Right ventricle myocardium superior (tissue), 1 donor: ENCODE measurements around the gene NFIA. TPM values are rescaled to one million over a fixed set of nuclear protein-coding genes. Genes with fewer than 3 reads are reported as not detected.

Experiments used
- ATAC-seq: fragments of 200-7000 bp; cut with Tn5 transposase; one replicate; pipeline ENCODE4 v1.9.1; 2020; ENCODE audit warnings: mild to moderate bottlenecking; ENCODE audit not compliant: poor library complexity
- DNase-seq: peaks from one replicate; pipeline ENCODE4 v3.0.0-alpha.2; 2020
- intact Hi-C: fragments of 100-400 bp; cut with DNase I; formaldehyde crosslinking; loops from one replicate; pipeline ENCODE4 v1.11.2; 2022
- total RNA-seq: library from RNA; stranded (reverse); fragmentation: NEBNext Ultra II Directional; extraction: Animal tissue kit (Norgen Biotek cat#: 25700); gene quantifications from one replicate; pipeline ENCODE4 v1.2.1, GENCODE V29; 2021
- donor health status: DM: no; HTN: yes; CAD: no; lungs with severe emphysema.

The NFIA gene
- total RNA-seq, 1 donor from 2014 or later: 89.5 TPM

DNA sequence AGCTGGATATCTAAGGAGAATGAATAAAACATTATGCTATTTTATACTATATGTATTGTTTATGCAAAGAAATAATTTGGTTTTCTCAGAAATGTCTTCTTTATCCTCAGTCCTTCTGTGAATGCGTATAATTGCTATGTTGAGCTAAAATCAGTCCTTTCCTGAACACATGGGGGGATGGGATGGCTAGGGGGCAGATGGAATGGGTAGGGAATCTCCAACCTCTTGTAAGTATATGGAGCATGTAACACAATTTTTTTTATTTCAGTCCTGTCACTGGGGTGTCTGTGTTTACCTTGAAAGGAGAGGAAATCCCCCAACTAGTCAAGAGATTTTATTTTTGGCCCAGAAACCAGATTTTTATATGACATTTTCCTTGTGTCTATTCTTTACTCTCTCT lies 291.8 kb downstream of the NFIA start:
- ATAC-seq (no peak), DNase-seq (no peak)
- intact Hi-C loops: no loop called here

DNA sequence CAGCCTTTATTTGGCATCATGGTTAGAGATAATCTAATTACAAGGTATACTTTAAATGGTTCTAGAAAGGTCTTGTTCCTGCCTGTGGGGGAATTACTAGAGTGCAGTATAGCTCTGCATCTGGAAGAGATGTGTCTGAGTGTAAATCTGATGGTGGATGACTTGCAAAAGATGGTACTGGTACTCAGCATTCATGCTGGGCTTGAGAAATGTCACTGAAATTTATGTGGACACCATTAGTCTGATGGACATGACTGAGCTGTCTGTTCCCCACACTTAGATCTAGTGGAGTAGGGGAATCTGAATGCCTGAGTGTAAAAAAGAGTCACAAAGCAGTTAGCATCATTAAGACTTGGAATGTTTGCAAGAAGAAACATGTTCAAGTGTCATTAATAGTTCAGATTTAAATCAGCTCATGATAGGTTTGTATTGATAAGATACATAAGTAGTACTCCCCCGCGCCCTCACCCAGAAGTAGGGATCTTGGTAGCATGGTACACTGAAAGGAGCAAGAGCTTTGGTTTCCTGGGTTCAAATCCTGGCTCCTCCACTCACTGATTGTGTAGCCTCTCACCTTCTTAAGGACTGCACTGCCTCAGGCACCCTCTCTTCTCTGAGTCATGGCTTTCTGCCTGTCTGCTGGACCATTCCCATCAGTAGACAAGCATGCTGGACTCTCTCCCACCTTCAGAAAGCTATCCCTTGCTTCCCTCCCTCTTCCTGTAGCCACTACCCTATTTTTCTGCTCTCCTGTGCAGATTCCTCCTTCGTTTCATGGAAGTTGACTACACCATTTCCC lies 292.9 kb downstream of the NFIA start:
- intact Hi-C loops: no loop called here
- DNase-seq (no peak), ATAC-seq (no peak)

DNA sequence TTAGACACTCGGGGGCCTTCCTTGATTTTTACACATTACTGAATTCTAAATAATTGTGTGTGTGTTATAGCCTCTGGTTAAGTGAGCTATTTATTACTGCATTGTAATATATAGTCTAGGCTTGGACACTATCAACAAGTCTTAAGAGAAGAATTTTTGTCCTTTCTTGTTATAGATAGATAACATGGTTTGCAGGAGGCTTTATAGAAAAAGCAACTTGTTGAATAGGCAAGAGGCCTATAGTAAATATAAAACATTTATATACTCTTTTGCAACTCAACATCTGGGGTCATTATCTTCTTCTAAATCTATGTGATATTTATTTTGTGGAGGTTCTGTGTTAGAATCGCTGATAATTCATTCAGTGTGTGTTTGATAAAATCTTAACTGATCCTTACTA lies 293.8 kb downstream of the NFIA start:
- no peak for DNase-seq
- no peak for ATAC-seq
- intact Hi-C loops: no loop called here

DNA sequence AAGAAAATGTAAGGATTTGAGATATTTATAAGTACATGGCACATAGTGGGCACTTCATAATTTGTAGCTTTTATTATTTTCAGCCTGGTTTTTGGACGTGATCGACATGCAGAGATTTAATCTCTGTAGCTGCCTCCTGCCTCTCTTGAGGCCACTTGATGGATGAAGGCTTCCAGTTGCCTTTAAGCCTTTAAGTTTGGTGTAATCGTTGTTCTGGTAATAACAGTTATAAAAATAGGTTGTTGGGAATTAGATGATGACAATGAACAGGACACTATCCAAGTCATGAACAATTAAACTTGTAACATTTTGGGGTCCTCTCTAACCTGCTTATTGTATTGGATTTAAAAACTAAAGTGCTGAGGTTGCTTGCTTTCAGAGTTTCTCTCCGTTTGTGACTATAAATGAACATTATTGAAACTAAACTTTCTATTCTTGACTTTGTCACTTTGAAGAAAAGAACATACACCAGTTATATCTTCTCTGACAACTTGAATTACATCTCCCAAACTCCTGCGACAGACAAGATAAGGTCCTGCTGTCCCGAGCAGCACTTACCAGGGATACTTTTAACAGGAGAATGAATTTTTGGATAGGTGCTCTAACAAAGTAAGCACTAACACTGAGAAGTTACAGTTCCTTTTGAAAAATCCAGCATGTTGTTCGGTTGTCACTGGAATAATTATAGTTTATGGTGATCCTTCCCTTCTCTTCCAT lies 295.0 kb downstream of the NFIA start:
- intact Hi-C loops: no loop called here
- ATAC-seq: peak; percentile 69

DNA sequence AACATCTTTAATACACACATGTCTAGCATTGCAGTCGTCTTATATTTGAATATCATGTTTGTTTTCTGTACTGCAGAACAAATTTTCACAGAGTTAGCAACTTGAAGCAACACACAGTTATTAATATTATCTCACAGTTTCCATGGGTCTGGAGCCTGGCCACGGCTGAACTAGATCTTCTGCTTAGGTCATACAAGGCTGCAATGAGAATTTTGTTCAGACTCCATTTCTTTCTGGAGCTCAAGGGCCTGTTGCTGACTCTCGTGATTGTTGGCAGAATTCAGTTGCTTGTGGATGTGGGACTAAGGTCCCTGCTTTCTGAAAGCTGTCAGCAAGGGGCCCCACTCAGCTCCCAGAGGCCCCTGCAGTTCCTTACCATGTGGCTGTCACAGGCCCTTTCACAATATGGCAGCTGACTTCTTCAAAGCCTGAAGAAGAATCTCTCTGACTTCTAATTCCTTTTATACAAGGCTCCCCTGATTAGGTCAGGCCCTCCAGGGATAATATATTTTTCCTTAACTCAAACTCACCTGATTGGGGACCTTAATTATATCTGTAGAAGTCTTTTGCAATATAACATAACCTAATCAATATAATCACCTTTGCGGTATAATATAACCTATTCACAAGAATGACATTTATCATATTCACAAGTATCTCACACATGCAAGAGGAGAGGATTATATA lies 296.3 kb downstream of the NFIA start:
- ATAC-seq: peak; percentile 19
- intact Hi-C loops: no loop called here
- peak; percentile 49 for DNase-seq

More for the DNA sequence above, 295.0 kb downstream of the NFIA start:
- DNase-seq: no peak

DNA sequence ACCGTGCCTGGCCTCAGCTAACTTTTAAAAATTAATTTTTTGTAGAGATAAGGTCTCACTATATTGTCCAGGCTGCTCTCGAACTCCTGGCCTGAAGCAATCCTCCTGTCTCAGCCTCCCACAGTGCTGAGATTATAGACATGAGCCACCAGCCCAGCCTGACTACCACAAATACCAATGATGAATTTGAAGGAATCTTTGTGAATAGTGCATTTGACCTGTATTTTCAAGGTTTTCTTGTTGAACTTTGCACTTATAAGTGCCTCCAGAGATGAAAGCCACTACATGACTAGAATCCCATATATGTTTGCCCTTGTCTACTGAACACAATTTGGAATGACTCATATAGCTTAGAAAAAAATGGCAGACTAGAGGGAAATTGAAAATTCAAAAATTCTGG lies 297.3 kb downstream of the NFIA start:
- ATAC-seq: no peak
- intact Hi-C loops: no loop called here
- DNase-seq: no peak

DNA sequence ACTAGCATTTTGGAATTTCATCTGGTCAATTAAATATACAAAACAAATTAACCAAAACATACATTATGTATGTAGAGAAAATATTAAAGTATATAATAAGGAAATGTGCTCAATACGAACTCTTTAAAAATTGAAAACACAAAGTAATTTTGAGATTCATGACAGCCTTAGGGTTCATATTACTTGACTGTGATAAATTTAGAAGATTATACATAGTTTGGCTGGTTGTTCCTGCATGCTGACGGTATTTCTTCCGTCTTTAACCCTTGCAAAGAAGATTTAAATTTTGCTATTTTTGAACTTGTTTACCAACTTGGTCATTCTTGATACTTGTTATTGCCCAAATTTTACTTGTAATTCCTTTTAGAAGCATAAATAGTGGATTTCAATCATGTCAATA lies 298.2 kb downstream of the NFIA start:
- intact Hi-C loops: no loop called here
- ATAC-seq (no peak), DNase-seq (no peak)

DNA sequence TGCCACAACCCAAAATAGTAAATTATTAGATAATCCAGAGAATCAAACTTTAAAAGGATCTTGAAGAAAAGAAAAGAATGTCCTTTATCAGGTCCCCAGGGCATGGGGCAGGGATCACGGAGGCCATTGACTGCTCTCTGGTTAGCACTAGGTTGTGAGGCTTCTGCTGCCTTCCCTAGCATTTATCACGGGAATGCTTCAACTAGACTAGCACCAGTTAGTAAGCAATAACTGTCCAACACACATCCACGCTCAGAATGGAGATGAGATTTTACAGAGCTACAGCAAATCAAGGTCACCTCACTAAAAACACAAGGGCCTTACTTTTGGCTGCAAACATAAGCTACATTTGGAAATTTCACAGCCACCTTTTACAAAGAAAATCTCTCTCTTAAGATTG lies 304.0 kb downstream of the NFIA start:
- ATAC-seq: peak; percentile 23
- intact Hi-C loops: no loop called here
- DNase-seq: no peak

DNA sequence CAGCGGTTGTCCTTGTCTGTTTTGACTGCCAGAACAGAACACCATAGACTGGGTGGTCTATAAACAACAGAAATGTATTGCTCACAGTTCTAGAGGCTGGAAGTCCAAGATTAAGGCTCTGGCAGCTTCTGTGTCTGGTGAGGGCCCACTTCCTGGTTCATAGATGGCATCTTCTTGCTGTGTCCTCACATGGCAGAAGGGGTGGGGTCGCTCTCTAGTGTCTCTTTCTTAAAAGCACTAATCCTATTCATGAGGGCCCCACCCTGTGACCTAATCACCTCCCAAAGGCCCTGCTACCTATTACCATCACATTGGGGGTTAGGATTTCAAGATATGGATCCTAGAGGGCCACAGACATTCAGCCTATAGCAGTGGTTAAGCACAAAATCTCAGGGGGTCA lies 304.4 kb downstream of the NFIA start:
- ATAC-seq: no peak
- intact Hi-C loops: no loop called here

DNA sequence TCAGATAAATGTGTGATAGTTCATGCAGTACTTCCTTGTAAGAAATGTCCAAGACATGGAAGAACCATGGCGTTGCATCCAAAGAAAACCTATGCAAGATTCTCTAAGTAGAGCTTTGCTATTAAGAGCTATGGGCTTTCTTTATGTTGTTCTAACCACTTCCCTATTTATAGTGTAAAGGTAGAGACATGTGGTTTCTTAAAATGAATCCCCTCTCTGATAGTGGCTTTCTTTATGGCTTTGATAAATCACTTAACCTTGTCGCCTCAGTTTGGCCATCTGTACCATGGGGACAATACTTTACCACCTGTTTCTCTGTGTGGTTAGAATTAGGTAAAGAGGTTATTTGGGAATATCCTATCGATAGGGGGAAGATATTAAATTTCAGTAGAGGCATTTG lies 305.5 kb downstream of the NFIA start:
- ATAC-seq: no peak
- no peak for DNase-seq
- intact Hi-C loops: no loop called here

More for the DNA sequence above, 304.4 kb downstream of the NFIA start:
- DNase-seq: no peak

DNA sequence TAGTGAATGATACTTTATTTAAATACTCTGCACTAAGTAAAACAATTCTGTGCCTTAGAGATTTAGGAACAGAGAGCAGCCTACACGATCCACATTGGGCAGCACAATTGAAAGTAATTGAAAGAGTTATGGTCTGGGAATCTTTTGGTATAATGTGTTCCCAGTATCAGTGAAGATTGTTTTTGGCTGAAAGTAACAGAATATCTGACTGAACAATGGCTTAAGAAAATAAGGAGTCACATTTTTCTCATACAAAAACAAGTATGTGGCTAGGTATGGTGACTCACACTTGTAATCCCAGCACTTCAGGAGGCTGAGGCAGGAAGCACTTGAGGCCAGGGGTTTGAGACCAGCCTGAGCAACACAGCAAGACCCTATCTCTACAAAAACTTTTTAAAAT lies 306.2 kb downstream of the NFIA start:
- intact Hi-C loops: no loop called here
- DNase-seq (no peak), ATAC-seq (no peak)

DNA sequence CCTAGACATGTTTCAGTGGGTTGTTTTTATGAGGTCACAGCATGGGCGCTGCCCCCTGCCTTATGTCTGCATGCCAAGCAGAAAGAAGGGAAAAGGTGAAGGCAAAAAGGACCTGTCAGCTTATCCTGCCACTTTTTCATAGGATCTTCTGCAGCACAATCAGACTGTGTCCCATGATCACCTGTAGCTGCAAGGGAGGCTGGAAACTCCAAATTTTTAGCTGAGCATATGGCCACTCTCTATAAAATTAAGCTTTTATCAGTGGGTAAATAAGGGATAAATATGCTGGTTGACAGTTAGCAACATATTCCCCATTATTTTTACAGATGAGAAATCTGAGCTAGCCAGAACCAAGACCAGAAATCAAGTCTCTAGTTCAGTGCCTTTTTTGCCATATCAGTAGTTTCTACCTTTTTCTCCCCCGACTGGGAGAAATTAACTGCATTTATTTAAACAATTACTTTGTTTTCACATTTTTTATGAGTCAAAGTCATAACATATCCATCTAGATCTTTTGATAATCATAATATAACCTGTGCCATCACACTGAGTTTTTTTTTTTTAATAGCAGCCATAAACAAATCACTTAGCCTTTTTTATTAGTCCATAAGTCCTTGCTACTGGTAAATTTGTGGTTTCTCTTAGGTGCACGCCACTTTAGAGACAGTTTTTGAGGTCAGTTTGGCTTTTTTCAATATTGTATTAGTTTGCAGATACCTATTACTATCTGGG lies 307.0 kb downstream of the NFIA start:
- intact Hi-C loops: no loop called here

DNA sequence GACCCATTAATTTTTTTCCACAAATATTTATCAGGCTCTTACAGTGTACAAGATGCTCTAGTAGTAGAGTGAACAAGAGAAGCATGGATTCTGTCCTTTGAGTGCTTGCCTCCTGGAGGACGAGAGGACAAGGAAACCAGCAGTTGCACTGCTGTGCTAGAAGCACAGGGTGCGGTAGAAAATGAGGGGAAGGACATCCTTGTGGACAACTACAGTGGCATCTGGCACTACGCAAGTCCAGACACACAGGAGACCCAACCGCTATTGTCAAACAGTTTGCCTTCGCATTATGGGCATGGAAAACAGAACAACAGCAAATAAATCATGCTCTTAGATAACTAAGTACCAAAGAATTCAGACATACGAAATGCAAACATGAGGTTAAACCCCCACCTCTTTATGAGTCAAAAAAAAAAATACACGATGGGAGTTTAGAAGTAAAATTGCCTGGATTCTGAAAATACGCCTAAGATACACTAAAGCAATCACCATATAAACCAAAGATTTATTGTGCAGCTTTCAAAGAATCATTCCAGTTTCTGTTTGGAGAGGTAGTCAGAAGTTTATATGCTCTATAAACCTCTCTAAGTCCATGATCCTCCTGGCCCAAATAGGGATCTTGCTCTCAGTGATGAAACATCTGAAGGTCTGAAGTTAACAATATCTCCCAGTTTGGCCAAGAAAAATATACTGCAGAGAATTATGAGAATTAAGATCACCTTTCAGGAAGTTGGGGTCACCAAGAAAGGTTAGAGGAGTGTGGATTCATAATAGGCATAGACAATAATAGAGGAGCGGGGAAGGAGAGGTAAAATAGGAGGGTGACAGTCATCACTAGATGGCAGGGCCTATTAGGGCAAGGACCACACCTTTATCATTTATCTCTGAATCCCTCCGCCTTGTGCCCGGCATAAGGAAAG lies 307.8 kb downstream of the NFIA start:
- DNase-seq (no peak), ATAC-seq (no peak)
- intact Hi-C loops: no loop called here

More for the DNA sequence above, 307.0 kb downstream of the NFIA start:
- DNase-seq (no peak), ATAC-seq (no peak)

DNA sequence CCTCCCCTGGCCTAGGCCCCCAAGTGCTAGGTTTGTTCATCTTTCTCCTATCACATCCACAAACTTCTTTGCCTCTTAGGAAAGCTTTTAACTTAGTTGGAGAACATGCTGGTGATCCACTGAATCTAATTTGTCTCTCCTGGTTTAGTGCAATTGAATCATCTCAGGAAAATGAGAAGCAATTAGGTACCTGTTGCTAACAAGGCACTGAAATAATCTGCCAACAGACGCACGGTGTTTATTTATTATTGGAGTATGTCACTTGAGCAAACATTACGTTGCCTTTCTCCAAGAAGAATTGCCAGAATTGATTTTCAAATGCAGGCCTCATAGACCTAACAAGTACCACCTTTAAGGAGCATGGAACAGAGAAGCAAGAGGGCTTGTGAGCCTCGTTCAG lies 309.4 kb downstream of the NFIA start:
- intact Hi-C loops: no loop called here
- no peak for ATAC-seq
- no peak for DNase-seq

DNA sequence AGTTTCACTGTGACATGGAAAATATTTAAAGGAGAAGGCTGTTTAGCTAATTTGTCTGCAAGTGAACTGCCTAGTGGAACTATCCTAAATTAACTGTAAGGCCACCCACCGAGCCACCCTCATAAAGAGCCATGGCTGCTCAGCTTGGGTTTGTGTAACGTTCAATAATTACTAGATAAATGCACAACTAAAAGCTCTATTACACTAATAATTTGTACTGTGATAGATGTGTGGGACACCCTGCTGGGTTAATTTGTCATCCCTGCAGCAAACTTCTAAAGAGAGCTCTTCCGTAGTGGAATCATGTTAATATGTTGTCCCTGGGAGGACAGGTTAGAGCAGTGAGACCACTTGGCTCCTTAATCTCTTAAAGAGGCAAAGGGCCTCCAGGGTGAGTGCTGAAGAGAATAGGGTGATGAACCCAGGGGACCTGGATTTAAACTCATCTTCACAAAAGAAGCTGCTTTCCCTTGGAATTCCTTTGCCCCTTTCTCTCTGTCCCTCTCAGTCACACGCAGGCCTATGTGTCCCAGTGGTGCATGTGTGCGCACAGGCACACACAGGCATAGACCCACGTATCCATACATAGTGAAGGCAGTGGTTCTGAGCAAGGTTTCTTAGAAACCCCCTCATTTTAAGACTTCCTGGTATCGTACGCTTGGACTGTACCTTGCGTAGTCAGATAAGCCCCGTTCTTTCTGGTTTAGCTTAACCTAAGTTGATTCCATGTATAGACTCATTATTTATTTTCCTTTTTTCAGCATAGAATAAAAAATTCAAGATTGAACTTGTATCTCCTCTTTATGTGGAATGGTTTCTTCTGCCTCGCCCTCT lies 310.3 kb downstream of the NFIA start:
- intact Hi-C loops: no loop called here
- ATAC-seq (no peak), DNase-seq (no peak)

DNA sequence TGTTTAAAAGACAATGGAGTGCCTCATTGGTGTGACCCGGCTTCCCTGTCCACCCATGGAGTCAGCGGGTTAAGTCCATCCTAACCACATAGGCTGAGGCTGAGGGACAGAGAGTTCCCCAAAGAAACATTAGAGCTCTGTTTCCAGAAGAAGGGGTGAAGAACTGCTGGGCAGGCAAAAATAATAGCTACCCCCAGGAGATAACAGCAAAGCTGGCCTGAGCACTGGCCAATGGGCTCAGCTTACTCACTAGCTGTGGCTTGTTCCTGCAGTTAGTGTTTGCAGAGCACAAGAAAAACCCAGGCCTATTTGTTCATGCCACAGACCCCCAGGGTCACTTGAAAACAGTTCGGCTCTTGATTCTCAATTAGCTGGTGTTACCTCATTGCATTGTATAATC lies 311.2 kb downstream of the NFIA start:
- DNase-seq: no peak
- intact Hi-C loops: no loop called here
- peak; percentile 16 for ATAC-seq

DNA sequence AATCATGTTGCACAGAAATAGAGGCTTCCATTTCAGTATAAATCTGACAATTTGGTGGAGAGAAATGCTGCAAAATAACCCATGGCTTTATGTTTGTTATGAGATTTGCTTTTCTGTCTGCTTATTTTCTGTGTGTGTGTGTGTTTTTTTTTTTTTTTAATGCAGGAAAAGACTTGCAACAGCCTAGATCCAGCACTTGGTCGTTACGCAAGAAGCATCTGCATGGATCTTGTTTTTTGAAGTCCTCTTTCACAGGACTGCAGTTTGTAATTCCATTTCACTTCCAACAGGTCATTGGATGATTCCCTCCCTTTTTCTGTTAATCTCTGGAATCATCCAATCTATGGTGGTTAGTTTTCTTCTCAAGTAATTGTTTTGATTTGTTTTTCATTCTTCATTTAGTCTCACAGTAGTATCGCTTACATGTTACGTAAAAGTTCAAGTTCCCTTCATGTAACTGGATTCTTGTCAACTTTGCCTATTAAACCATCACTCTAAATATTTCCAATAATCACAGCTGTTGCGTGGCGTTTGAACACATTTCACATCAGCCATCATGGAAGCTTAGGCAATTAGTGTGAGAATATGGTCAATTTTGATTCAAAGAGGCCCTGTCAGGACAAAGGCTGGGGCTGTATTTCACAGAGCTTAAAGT lies 312.9 kb downstream of the NFIA start:
- intact Hi-C loops: no loop called here
- ATAC-seq (no peak), DNase-seq (no peak)
